ENCODE data around the gene IL34.

Gene IL34

DNA sequence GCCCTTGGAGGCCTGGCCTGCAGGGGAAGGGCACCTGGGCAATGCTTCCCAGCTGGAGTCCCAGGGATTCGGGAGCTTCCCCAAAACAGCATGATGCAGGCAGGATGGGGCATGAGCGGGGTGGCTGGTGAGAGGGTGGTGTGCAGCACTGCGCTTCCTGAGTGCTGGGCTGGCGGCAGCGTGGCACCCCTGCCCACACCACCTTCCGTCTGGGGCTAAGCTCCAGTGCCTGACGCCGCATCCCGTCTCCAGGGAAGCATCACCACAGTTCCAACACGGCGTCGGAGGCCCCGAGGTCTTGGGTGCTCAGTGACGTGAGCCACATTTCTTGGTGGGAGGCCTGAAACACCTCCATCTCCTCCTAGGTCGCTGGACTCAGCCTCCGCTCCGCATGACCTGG lies 53.3 kb downstream of the IL34 start:
- Histone ChIP-seq H3K9me3 (ENCODE audit: insufficient read depth, low read length) (no peaks in the 10 kb centered on the region), H4K20me1 (ENCODE audit: insufficient read depth, low read length) (no peaks in the 10 kb centered on the region), H3K4me1 (ENCODE audit: low read length) (no peaks in the 10 kb centered on the region), H3K4me3 (ENCODE audit: low read length) (no peak overlapping the region), H3K27me3 (ENCODE audit: low read depth, low read length) (no peaks in the 10 kb centered on the region), H3K27ac (ENCODE audit: low read length) (no peak overlapping the region), H3K9ac (ENCODE audit: low read length) (no peak overlapping the region), H2AFZ (ENCODE audit: low read depth, low read length) (no peak overlapping the region), H3K79me2 (ENCODE audit: low read length) (no peaks in the 10 kb centered on the region), H3K4me2 (ENCODE audit: low read length) (no peak overlapping the region), H3K36me3 (replicated peaks; ENCODE audit: low read depth, low read length) (no peaks in the 10 kb centered on the region)
- no peak for TF ChIP-seq EZH2phosphoT487 (IDR thresholded peaks at IDR 0.05; ENCODE audit: low read depth)
- TF ChIP-seq, protein P1, sequence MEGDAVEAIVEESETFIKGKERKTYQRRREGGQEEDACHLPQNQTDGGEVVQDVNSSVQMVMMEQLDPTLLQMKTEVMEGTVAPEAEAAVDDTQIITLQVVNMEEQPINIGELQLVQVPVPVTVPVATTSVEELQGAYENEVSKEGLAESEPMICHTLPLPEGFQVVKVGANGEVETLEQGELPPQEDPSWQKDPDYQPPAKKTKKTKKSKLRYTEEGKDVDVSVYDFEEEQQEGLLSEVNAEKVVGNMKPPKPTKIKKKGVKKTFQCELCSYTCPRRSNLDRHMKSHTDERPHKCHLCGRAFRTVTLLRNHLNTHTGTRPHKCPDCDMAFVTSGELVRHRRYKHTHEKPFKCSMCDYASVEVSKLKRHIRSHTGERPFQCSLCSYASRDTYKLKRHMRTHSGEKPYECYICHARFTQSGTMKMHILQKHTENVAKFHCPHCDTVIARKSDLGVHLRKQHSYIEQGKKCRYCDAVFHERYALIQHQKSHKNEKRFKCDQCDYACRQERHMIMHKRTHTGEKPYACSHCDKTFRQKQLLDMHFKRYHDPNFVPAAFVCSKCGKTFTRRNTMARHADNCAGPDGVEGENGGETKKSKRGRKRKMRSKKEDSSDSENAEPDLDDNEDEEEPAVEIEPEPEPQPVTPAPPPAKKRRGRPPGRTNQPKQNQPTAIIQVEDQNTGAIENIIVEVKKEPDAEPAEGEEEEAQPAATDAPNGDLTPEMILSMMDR (IDR thresholded peaks at IDR 0.05; ENCODE audit: low read depth, low read length) = no peak

DNA sequence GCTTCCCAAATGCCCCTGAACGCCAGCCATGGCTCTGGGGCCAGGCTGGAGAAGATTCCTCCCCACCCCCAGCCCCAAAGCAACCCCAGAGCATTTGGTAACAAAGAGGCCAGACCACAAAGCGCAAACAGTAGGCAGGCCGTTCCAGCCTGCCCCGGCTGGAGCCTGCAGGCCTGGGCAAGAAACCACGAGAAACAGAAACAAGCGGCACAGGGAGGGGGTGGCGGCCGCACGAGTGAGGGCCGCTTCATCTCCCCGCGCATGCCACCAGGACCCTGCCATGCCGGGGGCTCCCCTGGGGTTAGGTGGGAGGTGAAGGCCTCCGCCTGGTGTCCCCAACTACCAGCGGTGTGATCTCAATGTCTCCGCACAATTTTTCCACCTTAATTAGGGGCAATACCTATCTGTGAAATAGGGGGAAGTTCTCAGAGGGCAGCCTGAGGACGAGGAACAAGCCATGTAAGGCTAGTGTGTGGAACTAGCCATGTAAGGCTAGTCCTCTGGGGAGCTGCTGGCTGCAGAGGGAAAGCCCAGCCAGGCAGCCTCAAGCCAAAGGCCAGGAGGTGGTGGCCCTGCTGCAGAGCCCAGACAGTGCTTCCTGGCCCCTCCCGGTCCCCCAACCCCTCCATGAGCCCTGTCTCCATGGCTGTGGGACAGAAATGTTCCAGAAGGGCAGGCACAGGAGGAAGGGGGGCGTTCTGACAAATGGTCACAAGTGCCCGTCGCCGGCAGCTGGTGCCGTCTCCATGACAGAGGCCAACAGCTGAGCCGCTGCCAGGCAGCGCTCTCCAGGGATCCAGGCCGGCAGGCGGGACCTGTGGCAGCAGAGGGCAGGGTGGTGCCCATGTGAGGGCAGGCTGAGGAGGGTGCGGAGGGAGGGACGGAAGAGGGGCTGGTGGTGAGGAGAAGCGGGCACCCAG lies 54.0 kb downstream of the IL34 start:
- Histone ChIP-seq H3K27me3 (ENCODE audit: low read depth, low read length) (no peaks in the 10 kb centered on the region), H4K20me1 (ENCODE audit: insufficient read depth, low read length) (no peaks in the 10 kb centered on the region), H3K4me2 (ENCODE audit: low read length) (no peak overlapping the region), H3K9ac (ENCODE audit: low read length) (no peak overlapping the region), H3K27ac (ENCODE audit: low read length) (no peak overlapping the region), H2AFZ (ENCODE audit: low read depth, low read length) (no peak overlapping the region), H3K4me1 (ENCODE audit: low read length) (no peaks in the 10 kb centered on the region), H3K4me3 (ENCODE audit: low read length) (no peak overlapping the region), H3K79me2 (ENCODE audit: low read length) (no peaks in the 10 kb centered on the region), H3K9me3 (ENCODE audit: insufficient read depth, low read length) (no peaks in the 10 kb centered on the region), H3K36me3 (replicated peaks; ENCODE audit: low read depth, low read length) (no peaks in the 10 kb centered on the region)
- TF ChIP-seq, protein P1 (IDR thresholded peaks at IDR 0.05; ENCODE audit: low read depth, low read length) = no peak
- no peak for TF ChIP-seq EZH2phosphoT487 (IDR thresholded peaks at IDR 0.05; ENCODE audit: low read depth)

DNA sequence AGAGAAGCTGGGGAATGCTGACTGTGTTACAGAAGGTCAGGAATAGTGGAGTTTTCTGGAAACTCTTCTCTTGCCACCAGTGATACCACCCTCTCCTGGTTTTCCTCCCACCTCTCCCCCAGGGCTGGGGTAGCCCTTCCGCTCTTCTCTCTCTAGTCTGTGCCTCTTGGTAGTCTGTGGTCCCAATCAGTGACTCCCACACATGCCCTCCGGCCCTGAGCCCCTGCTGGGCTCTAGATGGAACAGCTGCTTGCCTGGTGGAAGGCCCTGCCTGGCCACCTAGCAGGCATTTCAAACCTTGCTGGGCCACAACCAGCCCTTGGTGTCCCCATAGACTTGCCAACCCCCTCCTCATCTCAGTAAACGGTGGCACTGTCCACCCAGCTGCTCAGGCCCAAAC lies 54.7 kb downstream of the IL34 start:
- H3K4me2 ChIP-seq (ENCODE audit: low read length) = no peak overlapping the region
- no peaks in the 10 kb centered on the region for H3K9me3 ChIP-seq (ENCODE audit: insufficient read depth, low read length)
- no peaks in the 10 kb centered on the region for H4K20me1 ChIP-seq (ENCODE audit: insufficient read depth, low read length)
- no peaks in the 10 kb centered on the region for H3K4me1 ChIP-seq (ENCODE audit: low read length)
- H3K9ac ChIP-seq (ENCODE audit: low read length) = no peak overlapping the region
- H3K4me3 ChIP-seq (ENCODE audit: low read length) = no peak overlapping the region
- no peaks in the 10 kb centered on the region for H3K79me2 ChIP-seq (ENCODE audit: low read length)
- no peak overlapping the region for H2AFZ ChIP-seq (ENCODE audit: low read depth, low read length)
- TF ChIP-seq, protein P1 (IDR thresholded peaks at IDR 0.05; ENCODE audit: low read depth, low read length) = no peak
- TF ChIP-seq EZH2phosphoT487 (IDR thresholded peaks at IDR 0.05; ENCODE audit: low read depth) = no peak
- no peak overlapping the region for H3K27ac ChIP-seq (ENCODE audit: low read length)
- no peaks in the 10 kb centered on the region for H3K36me3 ChIP-seq (replicated peaks; ENCODE audit: low read depth, low read length)
- no peaks in the 10 kb centered on the region for H3K27me3 ChIP-seq (ENCODE audit: low read depth, low read length)

DNA sequence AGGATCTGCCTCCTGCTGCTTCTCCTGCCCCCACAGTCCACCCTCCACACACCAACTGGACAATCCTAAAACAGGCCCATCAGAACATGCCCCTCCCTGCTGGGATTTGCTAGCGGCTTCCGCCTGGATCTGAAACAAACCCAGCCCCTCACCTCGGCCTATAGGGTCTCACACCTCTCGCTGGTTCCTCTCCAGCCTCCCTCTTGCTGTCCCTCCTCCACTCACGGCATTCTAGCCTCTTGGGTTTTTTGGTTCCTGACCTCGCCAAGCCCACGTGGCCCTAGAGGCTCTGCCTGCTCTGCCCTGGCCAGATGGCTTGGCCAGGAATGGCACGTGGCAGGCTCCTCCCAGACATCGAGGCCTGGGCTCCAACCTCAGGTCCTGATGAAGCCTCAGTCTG lies 55.2 kb downstream of the IL34 start:
- Histone ChIP-seq H3K36me3 (replicated peaks; ENCODE audit: low read depth, low read length) (no peaks in the 10 kb centered on the region), H3K27me3 (ENCODE audit: low read depth, low read length) (no peaks in the 10 kb centered on the region), H4K20me1 (ENCODE audit: insufficient read depth, low read length) (no peaks in the 10 kb centered on the region), H3K9me3 (ENCODE audit: insufficient read depth, low read length) (no peaks in the 10 kb centered on the region), H3K27ac (ENCODE audit: low read length) (no peak overlapping the region), H3K4me1 (ENCODE audit: low read length) (no peaks in the 10 kb centered on the region), H3K4me2 (ENCODE audit: low read length) (no peak overlapping the region), H3K4me3 (ENCODE audit: low read length) (no peak overlapping the region), H2AFZ (ENCODE audit: low read depth, low read length) (no peak overlapping the region), H3K9ac (ENCODE audit: low read length) (no peak overlapping the region), H3K79me2 (ENCODE audit: low read length) (no peaks in the 10 kb centered on the region)
- TF ChIP-seq, protein P1 (IDR thresholded peaks at IDR 0.05; ENCODE audit: low read depth, low read length) = no peak
- TF ChIP-seq EZH2phosphoT487 (IDR thresholded peaks at IDR 0.05; ENCODE audit: low read depth) = no peak
